HCT116 (cell line): ENCODE results near the gene ZBTB20.

ENCODE experiments used
- ATF3 ChIP-seq: IDR thresholded peaks from 2 replicates; pipeline ENCODE4 v1.6.1; 2012
- CTCF ChIP-seq, 3 experiments: fragments of 200-600 bp in 1 of 3; sonication (generic) in 1 of 3; IDR thresholded peaks in 2 of 3; conservative IDR thresholded peaks in 1 of 3; 2 replicates each; pipeline ENCODE4 v1.5.1; 2012 to 2017; ENCODE audit warnings: low read depth in 2 of 3, low read length in 2 of 3, antibody characterized with exemption in 1 of 3, borderline replicate concordance in 1 of 3, control low read depth in 1 of 3, mild to moderate bottlenecking in 1 of 3, mixed read lengths in 1 of 3, mixed run types in 1 of 3, moderate library complexity in 1 of 3; ENCODE audit not compliant: insufficient read depth in 1 of 3
- EZH2 ChIP-seq: fragments of 200-600 bp; sonication (generic); IDR thresholded peaks from 2 replicates; pipeline ENCODE4 v1.6.1; 2017; ENCODE audit warnings: antibody characterized with exemption, mixed run types
- FOSL1 ChIP-seq: IDR thresholded peaks from 2 replicates; pipeline ENCODE4 v1.6.1; 2012; ENCODE audit warnings: low read depth
- MAX ChIP-seq: IDR thresholded peaks from 2 replicates; pipeline ENCODE4 v1.6.1; 2012
- POLR2A ChIP-seq: IDR thresholded peaks from 2 replicates; pipeline ENCODE4 v1.7.0; 2011; ENCODE audit warnings: borderline replicate concordance; ENCODE audit not compliant: insufficient read depth, insufficient read length; ENCODE audit errors: extremely low read depth
- POLR2AphosphoS5 ChIP-seq: IDR thresholded peaks from 2 replicates; pipeline ENCODE4 v1.6.1; 2011; ENCODE audit warnings: mild to moderate bottlenecking, low read depth, low read length, moderate library complexity
- RAD21 ChIP-seq: IDR thresholded peaks from 2 replicates; pipeline ENCODE4 v1.6.1; 2012; ENCODE audit warnings: low read depth, mild to moderate bottlenecking
- REST ChIP-seq: IDR thresholded peaks from 2 replicates; pipeline ENCODE4 v1.6.1; 2012; ENCODE audit warnings: low read depth
- TCF7L2 ChIP-seq: IDR thresholded peaks from 2 replicates; pipeline ENCODE4 v1.7.0; 2011; ENCODE audit warnings: borderline replicate concordance, inconsistent platforms; ENCODE audit not compliant: insufficient read depth, insufficient read length; ENCODE audit errors: extremely low read depth

- TF ChIP-seq FOSL1: no peak
- no peak for TF ChIP-seq CTCF (IDR thresholded peaks at IDR 0.05 in 2 of 3, conservative IDR thresholded peaks at IDR 0.05 in 1 of 3; ENCODE audit: borderline replicate concordance in 1 of 3, insufficient read depth in 1 of 3, low read depth in 2 of 3, low read length in 2 of 3)
- no peak for TF ChIP-seq TCF7L2
- TF ChIP-seq POLR2A: no peak
- TF ChIP-seq MAX: no peak
- no peak for TF ChIP-seq RAD21
- TF ChIP-seq EZH2: no peak
- no peak for TF ChIP-seq ATF3
- no peak for TF ChIP-seq POLR2AphosphoS5
- TF ChIP-seq REST: peak; percentile 77
Observed at GRCh38 chr3:114420072-114420471, 727.0 kb downstream of the ZBTB20 start.
